ENCODE data around the gene HDAC2. TPM values are rescaled to one million over a fixed set of nuclear protein-coding genes. Genes with fewer than 3 reads are reported as not detected.

The HDAC2 gene
- total RNA-seq, 1 donor from 2014 or later: 185 TPM

DNA sequence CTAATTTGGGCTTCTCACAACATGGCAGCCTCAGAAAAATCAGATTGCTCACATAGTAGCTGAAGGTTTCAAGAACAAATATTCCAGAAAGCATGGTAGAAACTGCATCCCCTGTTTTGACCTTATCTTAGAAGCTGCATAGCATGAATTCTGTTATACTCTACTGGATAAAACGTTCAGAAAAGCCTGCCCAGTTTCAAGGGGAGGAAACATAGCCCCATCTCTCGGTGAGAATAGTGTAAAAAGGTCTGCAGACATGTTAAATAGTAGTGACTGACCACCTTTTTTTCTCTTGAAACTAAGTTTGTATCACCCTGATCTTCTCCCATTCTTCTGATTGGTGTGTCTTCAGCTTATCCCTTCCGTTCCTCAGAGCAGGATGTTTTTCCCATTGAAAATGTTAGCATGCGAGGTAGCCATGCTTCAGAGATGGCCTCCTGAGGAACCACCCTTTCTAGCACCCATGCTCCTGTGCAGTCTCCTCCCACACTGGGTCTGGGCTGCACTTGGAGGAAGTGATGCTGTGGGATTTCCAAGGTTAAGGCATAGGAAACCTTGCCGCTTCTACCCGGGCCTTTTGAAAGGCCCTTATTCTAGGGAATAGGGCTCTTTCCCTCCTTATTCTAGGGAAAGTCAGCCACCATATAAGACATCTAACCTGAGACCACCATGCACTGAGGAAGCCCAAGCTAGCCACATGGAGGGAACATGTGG lies 63.7 kb downstream of the HDAC2 start:
- peaks cover 56% of the 10 kb centered on the region for H3K4me1 Mint-ChIP-seq (ENCODE audit: unreplicated experiment)
- no peak overlapping the region for H3K4me3 Mint-ChIP-seq (ENCODE audit: unreplicated experiment)
- peaks cover 2% of the 10 kb centered on the region for H3K36me3 Mint-ChIP-seq (ENCODE audit: low read depth, unreplicated experiment)
- H3K27me3 Mint-ChIP-seq (ENCODE audit: unreplicated experiment): peaks cover 7% of the 10 kb centered on the region
- no peaks in the 10 kb centered on the region for H3K9me3 Mint-ChIP-seq (ENCODE audit: unreplicated experiment)
- peak overlapping the region; percentile 67 for H3K27ac Mint-ChIP-seq (ENCODE audit: unreplicated experiment)
- TF ChIP-seq, protein P1, sequence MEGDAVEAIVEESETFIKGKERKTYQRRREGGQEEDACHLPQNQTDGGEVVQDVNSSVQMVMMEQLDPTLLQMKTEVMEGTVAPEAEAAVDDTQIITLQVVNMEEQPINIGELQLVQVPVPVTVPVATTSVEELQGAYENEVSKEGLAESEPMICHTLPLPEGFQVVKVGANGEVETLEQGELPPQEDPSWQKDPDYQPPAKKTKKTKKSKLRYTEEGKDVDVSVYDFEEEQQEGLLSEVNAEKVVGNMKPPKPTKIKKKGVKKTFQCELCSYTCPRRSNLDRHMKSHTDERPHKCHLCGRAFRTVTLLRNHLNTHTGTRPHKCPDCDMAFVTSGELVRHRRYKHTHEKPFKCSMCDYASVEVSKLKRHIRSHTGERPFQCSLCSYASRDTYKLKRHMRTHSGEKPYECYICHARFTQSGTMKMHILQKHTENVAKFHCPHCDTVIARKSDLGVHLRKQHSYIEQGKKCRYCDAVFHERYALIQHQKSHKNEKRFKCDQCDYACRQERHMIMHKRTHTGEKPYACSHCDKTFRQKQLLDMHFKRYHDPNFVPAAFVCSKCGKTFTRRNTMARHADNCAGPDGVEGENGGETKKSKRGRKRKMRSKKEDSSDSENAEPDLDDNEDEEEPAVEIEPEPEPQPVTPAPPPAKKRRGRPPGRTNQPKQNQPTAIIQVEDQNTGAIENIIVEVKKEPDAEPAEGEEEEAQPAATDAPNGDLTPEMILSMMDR (IDR thresholded peaks at IDR 0.05; ENCODE audit: unreplicated experiment): no peak
- no peak for DNase-seq (ENCODE audit: low spot score)

- H3K4me1 Mint-ChIP-seq (ENCODE audit: unreplicated experiment): peaks cover 52% of the 10 kb centered on the region
- H3K27ac Mint-ChIP-seq (ENCODE audit: unreplicated experiment): peak overlapping the region; percentile 99
- H3K27me3 Mint-ChIP-seq (ENCODE audit: unreplicated experiment): peaks cover 7% of the 10 kb centered on the region
- TF ChIP-seq, protein P1 (IDR thresholded peaks at IDR 0.05; ENCODE audit: unreplicated experiment): no peak
- no peaks in the 10 kb centered on the region for H3K9me3 Mint-ChIP-seq (ENCODE audit: unreplicated experiment)
- H3K4me3 Mint-ChIP-seq (ENCODE audit: unreplicated experiment): peak overlapping the region; percentile 86
- H3K36me3 Mint-ChIP-seq (ENCODE audit: low read depth, unreplicated experiment): peaks cover 2% of the 10 kb centered on the region
- DNase-seq (ENCODE audit: low spot score): peak; percentile 63
These were observed 67.2 kb downstream of the HDAC2 start for GRCh38 chr6:113903666-113904330.

- no peak for DNase-seq (ENCODE audit: low spot score)
- Mint-ChIP-seq H3K36me3 (ENCODE audit: low read depth, unreplicated experiment) (peaks cover under 1% of the 10 kb centered on the region), H3K27ac (ENCODE audit: unreplicated experiment) (no peak overlapping the region)
These were observed 69.5 kb downstream of the HDAC2 start for GRCh38 chr6:113901482-113901881.

DNA sequence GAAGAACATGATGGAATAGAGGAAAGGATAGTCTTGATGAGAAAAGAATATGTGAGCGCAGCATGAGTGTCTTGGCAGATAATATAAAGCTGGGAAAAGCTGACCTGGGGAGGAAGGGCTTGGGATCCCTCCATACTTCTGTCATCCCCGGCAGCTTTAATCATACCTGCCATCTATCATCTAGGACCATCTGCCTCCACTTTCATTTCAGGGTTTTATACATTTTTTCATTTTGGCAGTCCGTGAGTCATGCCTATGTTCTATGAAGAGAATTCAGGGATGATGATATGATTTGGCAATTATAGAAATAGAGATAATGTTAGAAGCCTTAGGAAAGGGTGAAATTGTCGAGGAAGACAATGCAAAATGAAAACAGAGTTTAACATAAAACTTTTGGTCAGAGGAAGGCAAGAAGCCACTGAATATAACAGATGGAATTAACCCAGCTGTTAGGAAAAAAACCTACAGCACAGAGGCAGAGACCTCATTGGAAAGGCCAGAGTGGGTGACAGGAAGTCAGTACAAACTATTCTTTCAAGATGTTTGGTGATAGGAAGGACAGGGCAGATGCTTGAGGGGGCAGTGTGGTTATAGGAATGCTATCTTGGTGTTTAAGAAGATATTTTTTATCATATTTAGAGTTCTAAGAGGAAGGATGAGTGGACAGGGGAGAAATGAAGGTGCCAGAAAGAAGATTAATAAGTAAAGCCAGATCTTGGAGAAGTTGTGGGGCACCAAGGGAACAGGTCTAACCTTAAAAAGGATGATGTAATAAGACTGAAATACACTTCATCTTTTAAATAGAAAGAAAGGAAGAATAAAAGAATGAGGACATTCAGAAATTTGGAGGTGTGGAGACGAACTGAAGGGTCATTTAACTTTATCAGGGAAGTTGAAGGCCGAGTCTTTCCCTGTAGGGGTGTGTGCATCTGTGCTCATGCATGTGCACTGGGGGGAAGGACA lies 76.0 kb downstream of the HDAC2 start:
- no peak for DNase-seq (ENCODE audit: low spot score)

More at GRCh38 chr6:113901482-113901881, 69.5 kb downstream of the HDAC2 start:
- TF ChIP-seq, protein P1 (IDR thresholded peaks at IDR 0.05; ENCODE audit: unreplicated experiment): no peak
- H3K4me1 Mint-ChIP-seq (ENCODE audit: unreplicated experiment): peaks cover 40% of the 10 kb centered on the region
- no peak overlapping the region for H3K4me3 Mint-ChIP-seq (ENCODE audit: unreplicated experiment)
- H3K27me3 Mint-ChIP-seq (ENCODE audit: unreplicated experiment): peaks cover 7% of the 10 kb centered on the region
- no peaks in the 10 kb centered on the region for H3K9me3 Mint-ChIP-seq (ENCODE audit: unreplicated experiment)

More for the DNA sequence above, 76.0 kb downstream of the HDAC2 start:
- Mint-ChIP-seq H3K4me1 (ENCODE audit: unreplicated experiment) (peaks cover 24% of the 10 kb centered on the region), H3K36me3 (ENCODE audit: low read depth, unreplicated experiment) (peaks cover 12% of the 10 kb centered on the region), H3K27ac (ENCODE audit: unreplicated experiment) (no peak overlapping the region), H3K4me3 (ENCODE audit: unreplicated experiment) (peak overlapping the region; percentile 12), H3K9me3 (ENCODE audit: unreplicated experiment) (no peaks in the 10 kb centered on the region), H3K27me3 (ENCODE audit: unreplicated experiment) (peaks cover 1% of the 10 kb centered on the region)
- TF ChIP-seq, protein P1 (IDR thresholded peaks at IDR 0.05; ENCODE audit: unreplicated experiment): no peak
